OCI-LY7 (cell line): ENCODE results near the gene KRTAP4-9. TPM values are rescaled to one million over a fixed set of nuclear protein-coding genes. Genes with fewer than 3 reads are reported as not detected.
"Not testable (repeated sequence)": the region's sequence is repeated elsewhere in the genome, so short reads cannot be mapped to it uniquely, and the experiment has no call there.

Source experiments
- BruUV-seq: library from RNA; stranded (reverse); fragments of 400-500 nt; replicated peaks from 2 replicates; lab custom pipeline; 2021; lab: Mats Ljungman, UMichigan
- CTCF ChIA-PET: fragments of 300-600 bp; sonication (Branson Sonifier 250); formaldehyde crosslinking; loops from one replicate; lab custom pipeline; 2022; ENCODE audit warnings: antibody characterized with exemption; ENCODE audit not compliant: unreplicated experiment; lab: Charles Lee
- POLR2A ChIA-PET: fragments of 300-600 bp; sonication (Branson Sonifier 250); formaldehyde crosslinking; loops from one replicate; lab custom pipeline; 2022; ENCODE audit warnings: antibody characterized with exemption; lab: Charles Lee
- DNase-seq: peaks from one replicate; pipeline ENCODE4 v3.0.0-alpha.2; 2015; ENCODE audit warnings: low spot score
- H2AFZ ChIP-seq: fragments of 200-600 bp; sonication (generic), shearing (Covaris generic); 2 replicates; pipeline ENCODE4 v1.6.1; 2014; ENCODE audit warnings: mild to moderate bottlenecking, antibody characterized with exemption, low read length, moderate library complexity
- H3K27ac ChIP-seq: fragments of 200-600 bp; sonication (generic); 2 replicates; pipeline ENCODE4 v1.5.1; 2014; ENCODE audit warnings: mixed run types, low read depth, mild to moderate bottlenecking, moderate library complexity, low read length, inconsistent platforms; ENCODE audit not compliant: poor library complexity, severe bottlenecking
- H3K36me3 ChIP-seq: fragments of 200-600 bp; sonication (generic); 2 replicates; pipeline ENCODE4 v1.6.1; 2014; ENCODE audit warnings: mild to moderate bottlenecking, antibody characterized with exemption, low read length, moderate library complexity, mixed read lengths; ENCODE audit not compliant: insufficient read depth
- H3K4me1 ChIP-seq: fragments of 200-600 bp; sonication (generic); 2 replicates; pipeline ENCODE4 v1.5.1; 2014; ENCODE audit warnings: mild to moderate bottlenecking, low read length; ENCODE audit not compliant: insufficient read depth, poor library complexity, severe bottlenecking
- H3K4me2 ChIP-seq: fragments of 200-600 bp; sonication (generic); 2 replicates; pipeline ENCODE4 v1.6.1; 2014; ENCODE audit warnings: mild to moderate bottlenecking, low read length
- H3K4me3 ChIP-seq: fragments of 200-600 bp; sonication (generic); 2 replicates; pipeline ENCODE4 v1.5.1; 2014; ENCODE audit warnings: mild to moderate bottlenecking, low read depth, low read length; ENCODE audit not compliant: poor library complexity, severe bottlenecking
- H3K79me2 ChIP-seq: fragments of 200-600 bp; sonication (generic); 2 replicates; pipeline ENCODE4 v1.6.1; 2016; ENCODE audit warnings: low read depth, mild to moderate bottlenecking, low read length, moderate library complexity, mixed read lengths; ENCODE audit not compliant: insufficient read depth
- H3K9me2 ChIP-seq: fragments of 200-600 bp; sonication (generic); 2 replicates; pipeline ENCODE4 v1.6.1; 2016; ENCODE audit warnings: mild to moderate bottlenecking, low read length, mixed read lengths; ENCODE audit not compliant: insufficient read depth
- H3K9me3 ChIP-seq: fragments of 200-600 bp; sonication (generic); 2 replicates; pipeline ENCODE4 v1.6.1; 2014; ENCODE audit warnings: mild to moderate bottlenecking, mixed run types, low read length, mixed read lengths
- H4K20me1 ChIP-seq: fragments of 200-600 bp; sonication (generic); 2 replicates; pipeline ENCODE4 v1.6.1; 2014; ENCODE audit warnings: mild to moderate bottlenecking, antibody characterized with exemption, low read length, moderate library complexity, mixed read lengths; ENCODE audit not compliant: insufficient read depth
- CTCF ChIP-seq: fragments of 200-600 bp; sonication (generic); conservative IDR thresholded peaks from 2 replicates; pipeline ENCODE4 v1.5.1; 2014; ENCODE audit warnings: mild to moderate bottlenecking, antibody characterized with exemption, low read length, moderate library complexity, mixed read lengths
- EZH2phosphoT487 ChIP-seq: fragments of 200-600 bp; sonication (generic); IDR thresholded peaks from 2 replicates; pipeline ENCODE4 v1.6.1; 2018; ENCODE audit warnings: low read depth, borderline replicate concordance, mild to moderate bottlenecking, mixed run types, antibody characterized with exemption, low read length, moderate library complexity, mixed read lengths
- intact Hi-C: fragments of 100-400 bp; cut with micrococcal nuclease; formaldehyde crosslinking; loops from one replicate; pipeline ENCODE4 v1.10.0; 2022; ENCODE audit not compliant: unreplicated experiment
- total RNA-seq, 2 experiments: library from RNA; depleted of rRNA in 1 of 2; stranded (reverse); fragments of >200 nt in 1 of 2; shearing (Covaris generic) in 1 of 2; gene quantifications; 2 replicates each; pipeline ENCODE4 v1.2.3, GENCODE V29; 2014 to 2022

KRTAP4-9 gene
- total RNA-seq, 2 experiments from 2014 or later = not detected

GRCh38 chr17:41119696-41120690, 14.8 kb downstream of the KRTAP4-9 start:
- peak; percentile 29; the same call in 1 of the 2 replicates for TF ChIP-seq CTCF
- DNase-seq = peak; percentile 55
- Histone ChIP-seq H3K9me3 (peaks cover 11% of the 10 kb centered on the region; the same call in 1 of the 2 replicates), H3K27ac (peak overlapping the region; percentile 75), H3K4me1 (peaks cover 20% of the 10 kb centered on the region), H3K4me3 (peak overlapping the region; percentile 50), H3K4me2 (peak overlapping the region; percentile 61), H2AFZ (peak overlapping the region; percentile 99)
- H4K20me1 ChIP-seq, H3K9me2 ChIP-seq, POLR2A ChIA-PET, H3K36me3 ChIP-seq, H3K79me2 ChIP-seq, CTCF ChIA-PET, BruUV-seq: not testable (repeated sequence)
- intact Hi-C loops = loop anchor here (5.0 kb wide), 1 partner anchor 187 kb away; the partner anchor contains the start of gene KRTAP16-1

GRCh38 chr17:41121742-41122141, 16.6 kb downstream of the KRTAP4-9 start:
- H3K27ac ChIP-seq = no peak overlapping the region
- H3K79me2 ChIP-seq = no peaks in the 10 kb centered on the region
- H3K4me3 ChIP-seq = no peak overlapping the region
- DNase-seq = no peak
- H3K9me2 ChIP-seq = no peaks in the 10 kb centered on the region
- no peak for TF ChIP-seq EZH2phosphoT487
- no peak for TF ChIP-seq CTCF
- H4K20me1 ChIP-seq = no peaks in the 10 kb centered on the region
- no peaks in the 10 kb centered on the region; the same call in 1 of the 2 replicates for H3K36me3 ChIP-seq
- no peak overlapping the region for H2AFZ ChIP-seq
- CTCF ChIA-PET = no interaction called here
- no peak overlapping the region for H3K4me2 ChIP-seq
- H3K9me3 ChIP-seq = peaks cover 11% of the 10 kb centered on the region; the same call in 1 of the 2 replicates
- intact Hi-C loops = loop anchor here (5.0 kb wide), 1 partner anchor 186 kb away; the partner anchor contains the start of gene KRTAP16-1
- POLR2A ChIA-PET = no interaction called here
- BruUV-seq = no TSS peak
- H3K4me1 ChIP-seq = peaks cover 16% of the 10 kb centered on the region

- H3K4me3 ChIP-seq, H3K4me2 ChIP-seq, DNase-seq, H3K27ac ChIP-seq, H3K36me3 ChIP-seq, BruUV-seq, H3K9me2 ChIP-seq, H3K79me2 ChIP-seq, H2AFZ ChIP-seq, H4K20me1 ChIP-seq, CTCF ChIA-PET: not testable (repeated sequence)
- Histone ChIP-seq H3K4me1 (peaks cover 16% of the 10 kb centered on the region), H3K9me3 (peaks cover 11% of the 10 kb centered on the region; the same call in 1 of the 2 replicates)
- POLR2A ChIA-PET = interaction anchor here (0.6 kb wide), 1 partner anchor 11 kb away, joined by 3 read pairs; no protein-coding TSS in a partner anchor
- intact Hi-C loops = loop anchor here (5.0 kb wide), 1 partner anchor 184 kb away; the partner anchor contains the start of gene KRTAP16-1
Measured at GRCh38 chr17:41123292-41123990, 18.3 kb downstream of the KRTAP4-9 start.

- BruUV-seq, H3K4me2 ChIP-seq, DNase-seq, H3K4me3 ChIP-seq, H3K79me2 ChIP-seq, H3K9me2 ChIP-seq, H2AFZ ChIP-seq, H3K36me3 ChIP-seq, H4K20me1 ChIP-seq, H3K27ac ChIP-seq, CTCF ChIA-PET: not testable (repeated sequence)
- POLR2A ChIA-PET = interaction anchor here (0.6 kb wide), 1 partner anchor 10 kb away, joined by 3 read pairs; no protein-coding TSS in a partner anchor
- Histone ChIP-seq H3K9me3 (peaks cover 11% of the 10 kb centered on the region; the same call in 1 of the 2 replicates), H3K4me1 (peaks cover 16% of the 10 kb centered on the region)
- intact Hi-C loops = loop anchor here (5.0 kb wide), 1 partner anchor 183 kb away; the partner anchor contains the start of gene KRTAP16-1
Measured at GRCh38 chr17:41123991-41124371, 18.8 kb downstream of the KRTAP4-9 start, which contains the start of gene KRTAP4-12. KRTAP4-12 (minus strand) TSS chr17:41124182; CDS start chr17:41124122, 60 bp downstream.
